WTC11 (cell line): Measurements from ENCODE around the gene OR2M2. TPM values are rescaled to one million over a fixed set of nuclear protein-coding genes. Genes with fewer than 3 reads are reported as not detected.

Source experiments
- ATAC-seq: fragments of 200-7000 bp; cut with Tn5 transposase; 2 replicates; pipeline ENCODE4 v1.10.0; 2021; ENCODE audit warnings: mild to moderate bottlenecking, moderate library complexity
- CTCF ChIA-PET: fragments of 300-600 bp; sonication (Branson Sonifier 250); formaldehyde crosslinking; loops from one replicate; lab custom pipeline; 2021; ENCODE audit warnings: antibody characterized with exemption; lab: Charles Lee
- POLR2A ChIA-PET: fragments of 350-600 bp; sonication (Branson Sonifier 250); formaldehyde crosslinking; loops from one replicate; lab custom pipeline; 2021; ENCODE audit warnings: antibody characterized with exemption; lab: Charles Lee
- DNase-seq: peaks from one replicate; pipeline ENCODE4 v3.0.0; 2021; ENCODE audit warnings: low spot score
- H3K27ac Mint-ChIP-seq: 2 replicates; pipeline ENCODE4 v1.8.0; 2021; ENCODE audit warnings: mixed read lengths
- H3K27me3 Mint-ChIP-seq: 2 replicates; pipeline ENCODE4 v1.8.0; 2021; ENCODE audit warnings: low read depth, mild to moderate bottlenecking, moderate library complexity, mixed read lengths
- H3K36me3 Mint-ChIP-seq: 2 replicates; pipeline ENCODE4 v1.8.0; 2021; ENCODE audit warnings: mixed read lengths
- H3K4me1 Mint-ChIP-seq: 2 replicates; pipeline ENCODE4 v1.8.0; 2022; ENCODE audit warnings: mixed read lengths
- H3K4me3 Mint-ChIP-seq: 2 replicates; pipeline ENCODE4 v1.8.0; 2021; ENCODE audit warnings: mild to moderate bottlenecking, moderate library complexity, mixed read lengths
- H3K9me3 Mint-ChIP-seq: 2 replicates; pipeline ENCODE4 v1.8.0; 2021; ENCODE audit warnings: mixed read lengths
- AR ChIP-seq: fragments of 250-450 bp; sonication (Bioruptor Pico); IDR thresholded peaks from 2 replicates; pipeline ENCODE4 v1.9.0; 2021; ENCODE audit warnings: mild to moderate bottlenecking
- ATF3 ChIP-seq: sonication (generic); formaldehyde crosslinking; conservative IDR thresholded peaks from 2 replicates; pipeline ENCODE4 v1.8.1; 2022; ENCODE audit warnings: mild to moderate bottlenecking, missing genetic modification reagents
- ATF6 ChIP-seq: sonication (generic); formaldehyde crosslinking; IDR thresholded peaks from 2 replicates; pipeline ENCODE4 v1.8.1; 2023; ENCODE audit warnings: mild to moderate bottlenecking, missing genetic modification reagents
- EMX1 ChIP-seq: fragments of 250-450 bp; sonication (Bioruptor Pico); IDR thresholded peaks from 2 replicates; pipeline ENCODE4 v1.8.0; 2021; ENCODE audit warnings: mild to moderate bottlenecking
- FOXJ3 ChIP-seq: sonication (generic); formaldehyde crosslinking; IDR thresholded peaks from 2 replicates; pipeline ENCODE4 v1.9.0; 2021; ENCODE audit warnings: missing genetic modification reagents, mild to moderate bottlenecking, borderline replicate concordance
- FOXP1 ChIP-seq: sonication (generic); formaldehyde crosslinking; IDR thresholded peaks from 2 replicates; pipeline ENCODE4 v1.8.0; 2022; ENCODE audit warnings: missing genetic modification reagents, mild to moderate bottlenecking, moderate library complexity, borderline replicate concordance
- FOXP4 ChIP-seq: sonication (generic); formaldehyde crosslinking; IDR thresholded peaks from 2 replicates; pipeline ENCODE4 v1.8.0; 2022; ENCODE audit warnings: mild to moderate bottlenecking, missing genetic modification reagents
- NFYB ChIP-seq: sonication (generic); formaldehyde crosslinking; conservative IDR thresholded peaks from 2 replicates; pipeline ENCODE4 v1.8.0; 2022; ENCODE audit warnings: low read depth, missing genetic modification reagents
- OVOL2 ChIP-seq: fragments of 250-450 bp; sonication (Bioruptor Pico); IDR thresholded peaks from 2 replicates; pipeline ENCODE4 v1.9.0; 2021; ENCODE audit warnings: mild to moderate bottlenecking, borderline replicate concordance
- RORB ChIP-seq: fragments of 250-450 bp; sonication (Bioruptor Pico); IDR thresholded peaks from 2 replicates; pipeline ENCODE4 v1.9.0; 2021; ENCODE audit warnings: mild to moderate bottlenecking
- SP1 ChIP-seq: sonication (generic); formaldehyde crosslinking; conservative IDR thresholded peaks from 2 replicates; pipeline ENCODE4 v1.8.1; 2022; ENCODE audit warnings: missing genetic modification reagents
- STAT6 ChIP-seq: sonication (generic); formaldehyde crosslinking; conservative IDR thresholded peaks from 2 replicates; pipeline ENCODE4 v1.8.1; 2023; ENCODE audit warnings: mild to moderate bottlenecking, low read depth, missing genetic modification reagents, moderate library complexity
- TCF7 ChIP-seq: sonication (generic); formaldehyde crosslinking; IDR thresholded peaks from 2 replicates; pipeline ENCODE4 v1.8.0; 2022; ENCODE audit warnings: mild to moderate bottlenecking, low read depth, missing genetic modification reagents, moderate library complexity
- TEAD4 ChIP-seq: sonication (generic); formaldehyde crosslinking; IDR thresholded peaks from 2 replicates; pipeline ENCODE4 v1.8.0; 2022; ENCODE audit warnings: mild to moderate bottlenecking, missing genetic modification reagents
- ZBTB21 ChIP-seq: sonication (generic); formaldehyde crosslinking; IDR thresholded peaks from 2 replicates; pipeline ENCODE4 v1.8.1; 2023; ENCODE audit warnings: mild to moderate bottlenecking, missing genetic modification reagents, borderline replicate concordance
- ZNF232 ChIP-seq: sonication (generic); formaldehyde crosslinking; IDR thresholded peaks from 2 replicates; pipeline ENCODE4 v1.8.0; 2022; ENCODE audit warnings: mild to moderate bottlenecking, missing genetic modification reagents
- ZNF416 ChIP-seq: fragments of 250-450 bp; sonication (Bioruptor Pico); IDR thresholded peaks from 2 replicates; pipeline ENCODE4 v1.9.0; 2021; ENCODE audit warnings: mild to moderate bottlenecking, inconsistent platforms
- total RNA-seq: library from RNA; stranded (reverse); gene quantifications from 3 replicates; pipeline ENCODE4 v1.2.3, GENCODE V29; 2021

Gene OR2M2
- total RNA-seq, 1 experiment from 2014 or later = not detected

GRCh38 chr1:248183996-248184395 lies 9.4 kb downstream of the OR2M2 start:
- ChIA-PET POLR2A (no interaction called here), CTCF (no interaction called here)
- peaks cover 78% of the 10 kb centered on the region for H3K9me3 Mint-ChIP-seq
- H3K27ac Mint-ChIP-seq = no peak overlapping the region
- peaks cover 74% of the 10 kb centered on the region for H3K36me3 Mint-ChIP-seq
- H3K27me3 Mint-ChIP-seq = no peaks in the 10 kb centered on the region; the same call in none of the 2 replicates
- TF ChIP-seq FOXP4 (no peak), ZBTB21 (CRISPR knock-in tag) (no peak), RORB (CRISPR knock-in tag) (no peak), OVOL2 (CRISPR knock-in tag) (no peak), FOXJ3 (CRISPR knock-in tag) (no peak), ATF3 (CRISPR knock-in tag) (no peak), ATF6 (CRISPR knock-in tag) (no peak), STAT6 (CRISPR knock-in tag) (no peak), TCF7 (CRISPR knock-in tag) (no peak), SP1 (CRISPR knock-in tag) (no peak), NFYB (CRISPR knock-in tag) (no peak), AR (CRISPR knock-in tag) (no peak), FOXP1 (CRISPR knock-in tag) (no peak)
- no peak for DNase-seq
- H3K4me1 Mint-ChIP-seq = no peaks in the 10 kb centered on the region
- no peak for ATAC-seq
- H3K4me3 Mint-ChIP-seq = no peak overlapping the region

- DNase-seq = no peak
- CTCF ChIA-PET = no interaction called here
- no peaks in the 10 kb centered on the region for H3K4me1 Mint-ChIP-seq
- H3K27me3 Mint-ChIP-seq = peaks cover 7% of the 10 kb centered on the region
- peaks cover 77% of the 10 kb centered on the region for H3K36me3 Mint-ChIP-seq
- H3K27ac Mint-ChIP-seq = no peak overlapping the region
- ATAC-seq = no peak
- TF ChIP-seq TEAD4 (no peak), SP1 (CRISPR knock-in tag) (no peak), OVOL2 (CRISPR knock-in tag) (no peak), EMX1 (CRISPR knock-in tag) (no peak), ZNF232 (CRISPR knock-in tag) (no peak), ZNF416 (CRISPR knock-in tag) (no peak)
- POLR2A ChIA-PET = no interaction called here
- H3K9me3 Mint-ChIP-seq = peaks cover 78% of the 10 kb centered on the region
- H3K4me3 Mint-ChIP-seq = no peak overlapping the region
These were observed 12.7 kb downstream of the OR2M2 start for GRCh38 chr1:248187363-248187762.
